Heart right ventricle (tissue), 16 donors: Measurements from ENCODE around the gene DLD. TPM values are rescaled to one million over a fixed set of nuclear protein-coding genes. Genes with fewer than 3 reads are reported as not detected.

Source experiments
- ATAC-seq, 8 donors: fragments of 200-7000 bp; cut with Tn5 transposase; one replicate each; pipeline ENCODE4 v1.9.1; 2020; ENCODE audit warnings: mild to moderate bottlenecking in 8 of 8, moderate library complexity in 8 of 8, moderate number of reproducible peaks in 1 of 8
- DNase-seq, 2 donors: peaks; one replicate each; pipeline ENCODE4 v3.0.0-alpha.2; 2020
- H3K27ac ChIP-seq, 10 donors: fragments of 200-600 bp; sonication (generic) in 2 of 10; one replicate each; pipeline versions ENCODE4 v1.5.0 to v1.8.0; 2020 to 2022; ENCODE audit warnings: mild to moderate bottlenecking in 3 of 10
- H3K27me3 ChIP-seq, 7 donors: fragments of 200-600 bp; one replicate each; pipeline ENCODE4 v1.8.0; 2021 to 2022; ENCODE audit warnings: mild to moderate bottlenecking in 2 of 7
- H3K36me3 ChIP-seq, 9 donors: fragments of 200-600 bp; sonication (generic) in 1 of 9; one replicate each; pipeline versions ENCODE4 v1.5.0 to v1.8.0; 2020 to 2022; ENCODE audit warnings: mild to moderate bottlenecking in 2 of 9
- H3K4me1 ChIP-seq, 9 donors: fragments of 200-600 bp; sonication (generic) in 1 of 9; one replicate each; pipeline versions ENCODE4 v1.5.0 to v1.8.0; 2020 to 2022; ENCODE audit warnings: mild to moderate bottlenecking in 4 of 9
- H3K4me3 ChIP-seq, 10 donors: fragments of 200-600 bp; sonication (generic) in 2 of 10; one replicate each; pipeline versions ENCODE4 v1.5.0 to v1.8.0; 2020 to 2022; ENCODE audit warnings: mild to moderate bottlenecking in 7 of 10, moderate library complexity in 2 of 10
- H3K9me3 ChIP-seq, 11 donors: fragments of 200-600 bp in 10 of 11; sonication (generic) in 2 of 11; one replicate each; pipeline versions ENCODE4 v1.5.0 to v1.8.0; 2013 to 2022; ENCODE audit warnings: mild to moderate bottlenecking in 2 of 11, control low read depth in 1 of 11, moderate library complexity in 1 of 11
- WGBS, 2 donors: extraction: QIAGEN DNeasy Blood & Tissue Kit; methylation state at CpG; one replicate each; pipeline ENCODE4 v1.1.7; 2013; ENCODE audit warnings: inconsistent platforms in 1 of 2; 5-methylcytosine and 5-hydroxymethylcytosine counted together
- intact Hi-C, 10 donors: fragments of 100-400 bp; cut with DNase I; formaldehyde crosslinking; loops; one replicate each; pipeline versions ENCODE4 v1.11.1 to v1.14.2; 2022
- polyA plus RNA-seq, 2 donors: library from polyadenylated mRNA; stranded (reverse); fragments of 200-250 nt; gene quantifications; one replicate each; pipeline ENCODE4 v1.2.3, GENCODE V29; 2013
- total RNA-seq, 10 donors: library from RNA; stranded (reverse); fragmentation: NEBNext Ultra II Directional in 3 of 10; extraction: Animal tissue kit (Norgen Biotek cat#: 25700) in 3 of 10; gene quantifications; one replicate each; pipeline versions ENCODE4 v1.2.1 to v1.2.4, GENCODE V29; 2021 to 2023
- TF ChIP-seq, protein P1 (sequence below), 9 donors: fragments of 200-600 bp; sonication (generic) in 2 of 9; IDR thresholded peaks; one replicate each; pipeline versions ENCODE4 v1.5.0 to v1.8.0; 2021 to 2022; ENCODE audit warnings: antibody characterized with exemption in 9 of 9, mild to moderate bottlenecking in 5 of 9, moderate library complexity in 1 of 9
- donor health status: Arrhythmogenic right ventricular cardiomyopathy.
- donor health status: ischemic (EF 13 %, LVEDD 7.1; RV severe dilation, severe dysfunction).
- donor health status: healthy with polysubstance abuse.
- donor health status: DM: no; HTN: yes; CAD: no.
- donor health status: DM: no; HTN: no; CAD: no.
- donor health status: ischemic (EF 25% LVEDD 6.9; RV normal size, moderate dysfunction).
- donor health status: ischemic (EF 25% LVEDD 5.7; RV mildly dilated, moderate dysfunction).
- donor health status: healthy.
- donor health status: DM: yes; HTN: yes; CAD: no.
- donor health status: Ischemic cardiomyopathy.
- donor health status: ischemic (EF 35%, LVEDD 5.7; RV mildly dilated, moderate dysfunction).
- donor health status: nonischemic (EF 11% LVEDD 7.7; RV severe dilation, severe dysfunction).
- donor health status: DM: yes; HTN: yes; CAD: no.
- donor health status: PGD.
- donor health status: ischemic (EF 29% LVEDD 5.4; RV normal size, mild dysfunction).
- donor health status: nonischemic (EF 23%, LVEDD 6.1; RV moderate dilation, normal function).

Gene DLD
- total and polyA plus RNA-seq, 12 donors, result 41.6 to 402 (median 341) TPM

DNA sequence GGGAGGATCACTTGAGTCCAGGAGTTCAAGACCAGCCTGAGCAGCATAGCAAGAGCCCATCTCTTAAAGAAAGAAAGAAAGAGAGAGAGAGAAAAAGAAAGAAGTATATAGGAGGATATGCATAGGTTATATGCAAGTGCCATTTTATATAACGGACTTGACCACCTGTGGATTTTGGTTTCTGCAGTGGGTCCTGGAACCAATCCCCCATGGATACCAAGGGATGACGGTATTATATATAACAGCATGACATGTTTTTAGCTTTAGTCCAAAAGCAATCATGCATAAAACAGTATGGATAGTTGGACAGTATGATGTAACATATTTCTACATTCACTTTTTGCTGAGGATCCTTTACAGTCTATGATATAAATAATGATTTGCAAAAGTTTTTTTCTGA is 45.3 kb downstream of the DLD start:
- peaks cover 0 to 95% (median 18%) of the 10 kb centered on the region in 9 donors for H3K36me3 ChIP-seq
- H3K27me3 ChIP-seq, result no peaks in the 10 kb centered on the region
- intact Hi-C loops, result loop anchor here in 1 of 10 donors (5.0 kb wide), 1 partner anchor 66 kb away; the partner anchor contains the start of gene LAMB1
- H3K4me3 ChIP-seq, result no peak overlapping the region
- DNase-seq (no peak), ATAC-seq (no peak)
- H3K27ac ChIP-seq, result peak overlapping the region in 2 of 10 donors; percentile 66 to 69
- TF ChIP-seq, protein P1, sequence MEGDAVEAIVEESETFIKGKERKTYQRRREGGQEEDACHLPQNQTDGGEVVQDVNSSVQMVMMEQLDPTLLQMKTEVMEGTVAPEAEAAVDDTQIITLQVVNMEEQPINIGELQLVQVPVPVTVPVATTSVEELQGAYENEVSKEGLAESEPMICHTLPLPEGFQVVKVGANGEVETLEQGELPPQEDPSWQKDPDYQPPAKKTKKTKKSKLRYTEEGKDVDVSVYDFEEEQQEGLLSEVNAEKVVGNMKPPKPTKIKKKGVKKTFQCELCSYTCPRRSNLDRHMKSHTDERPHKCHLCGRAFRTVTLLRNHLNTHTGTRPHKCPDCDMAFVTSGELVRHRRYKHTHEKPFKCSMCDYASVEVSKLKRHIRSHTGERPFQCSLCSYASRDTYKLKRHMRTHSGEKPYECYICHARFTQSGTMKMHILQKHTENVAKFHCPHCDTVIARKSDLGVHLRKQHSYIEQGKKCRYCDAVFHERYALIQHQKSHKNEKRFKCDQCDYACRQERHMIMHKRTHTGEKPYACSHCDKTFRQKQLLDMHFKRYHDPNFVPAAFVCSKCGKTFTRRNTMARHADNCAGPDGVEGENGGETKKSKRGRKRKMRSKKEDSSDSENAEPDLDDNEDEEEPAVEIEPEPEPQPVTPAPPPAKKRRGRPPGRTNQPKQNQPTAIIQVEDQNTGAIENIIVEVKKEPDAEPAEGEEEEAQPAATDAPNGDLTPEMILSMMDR (IDR thresholded peaks at IDR 0.05), result no peak
- H3K9me3 ChIP-seq, result no peaks in the 10 kb centered on the region
- 96 to 97% methylated on average over 2 of the region's 2 CpGs for WGBS, 2 donors
- peaks cover 18 to 84% (median 55%) of the 10 kb centered on the region in 9 donors for H3K4me1 ChIP-seq

GRCh38 chr7:107937531-107937930 is 46.5 kb downstream of the DLD start:
- Histone ChIP-seq H3K36me3 (peaks cover 0 to 95% (median 10%) of the 10 kb centered on the region in 9 donors), H3K27me3 (no peaks in the 10 kb centered on the region), H3K4me3 (no peak overlapping the region), H3K9me3 (no peaks in the 10 kb centered on the region), H3K27ac (peak overlapping the region in 9 of 10 donors; percentile 30 to 75 (median 66)), H3K4me1 (peaks cover 16 to 76% (median 48%) of the 10 kb centered on the region in 9 donors)
- ATAC-seq, result no peak
- intact Hi-C loops, result loop anchor here in 1 of 10 donors (5.0 kb wide), 1 partner anchor 65 kb away; the partner anchor contains the start of gene LAMB1
- TF ChIP-seq, protein P1 (IDR thresholded peaks at IDR 0.05), result no peak
- DNase-seq, result no peak
- 85 to 97% methylated on average over 1 of the region's 1 CpG for WGBS, 2 donors

- TF ChIP-seq, protein P1 (IDR thresholded peaks at IDR 0.05), result no peak
- Histone ChIP-seq H3K4me1 (peaks cover 16 to 69% (median 48%) of the 10 kb centered on the region in 9 donors), H3K27me3 (no peaks in the 10 kb centered on the region), H3K27ac (peak overlapping the region; percentile 13 to 75 (median 66)), H3K36me3 (peaks cover 0 to 95% (median 15%) of the 10 kb centered on the region in 9 donors), H3K9me3 (no peaks in the 10 kb centered on the region), H3K4me3 (no peak overlapping the region)
- 44 to 48% methylated on average over 6 of the region's 6 CpGs for WGBS, 2 donors
- intact Hi-C loops, result loop anchor here in 1 of 10 donors (5.0 kb wide), 1 partner anchor 64 kb away; the partner anchor contains the start of gene LAMB1
- ATAC-seq (peak; percentile 45 to 80 (median 58)), DNase-seq (peak in 1 of 2 donors; percentile 61)
Measured at GRCh38 chr7:107938456-107939250, 47.7 kb downstream of the DLD start.

- Histone ChIP-seq H3K4me3 (no peak overlapping the region), H3K4me1 (peaks cover 16 to 69% (median 50%) of the 10 kb centered on the region in 9 donors), H3K27me3 (no peaks in the 10 kb centered on the region), H3K36me3 (peaks cover 0 to 95% (median 15%) of the 10 kb centered on the region in 9 donors), H3K27ac (peak overlapping the region; percentile 23 to 75 (median 66)), H3K9me3 (no peaks in the 10 kb centered on the region)
- WGBS, 2 donors, result 63 to 77% methylated on average over 16 of the region's 16 CpGs
- intact Hi-C loops, result loop anchor here in 1 of 10 donors (5.0 kb wide), 1 partner anchor 62 kb away; the partner anchor contains the start of gene LAMB1
- DNase-seq (peak; percentile 55 to 63), ATAC-seq (peak; percentile 30 to 68 (median 50))
- TF ChIP-seq, protein P1 (IDR thresholded peaks at IDR 0.05), result no peak
Measured at GRCh38 chr7:107939573-107940489, 48.8 kb downstream of the DLD start.
